HEK293 (cell line): ENCODE results near the gene ADAMTSL5.

Experiments used
- ATF2 ChIP-seq: fragments of 450-650 bp; formaldehyde crosslinking; IDR thresholded peaks from 2 replicates; pipeline ENCODE4 v1.5.1; 2016; ENCODE audit warnings: missing biosample characterization, missing genetic modification characterization, low read depth
- FEZF1 ChIP-seq: fragments of 450-650 bp; formaldehyde crosslinking; IDR thresholded peaks from 2 replicates; pipeline ENCODE4 v1.5.1; 2016; ENCODE audit warnings: missing biosample characterization, missing genetic modification characterization
- GLIS2 ChIP-seq: fragments of 450-650 bp; formaldehyde crosslinking; IDR thresholded peaks from 2 replicates; pipeline ENCODE4 v1.5.1; 2016; ENCODE audit warnings: missing biosample characterization, missing genetic modification characterization
- HOXA7 ChIP-seq: sonication (generic); formaldehyde crosslinking; IDR thresholded peaks from 2 replicates; pipeline ENCODE4 v1.8.1; 2022; ENCODE audit warnings: missing genetic modification reagents, borderline replicate concordance
- IKZF3 ChIP-seq: fragments of 450-650 bp; IDR thresholded peaks from 2 replicates; pipeline ENCODE4 v1.5.0; 2018; ENCODE audit warnings: missing biosample characterization, mild to moderate bottlenecking, missing genetic modification characterization, moderate library complexity
- MYNN ChIP-seq: fragments of 450-650 bp; formaldehyde crosslinking; IDR thresholded peaks from 2 replicates; pipeline ENCODE4 v1.5.1; 2016; ENCODE audit warnings: missing biosample characterization, missing genetic modification characterization, borderline replicate concordance
- REST ChIP-seq: fragments of 450-650 bp; formaldehyde crosslinking; IDR thresholded peaks from 2 replicates; pipeline ENCODE4 v1.5.1; 2016; ENCODE audit warnings: missing biosample characterization, missing genetic modification characterization
- ZBTB1 ChIP-seq: fragments of 450-650 bp; formaldehyde crosslinking; IDR thresholded peaks from 2 replicates; pipeline ENCODE4 v1.5.1; 2016; ENCODE audit warnings: missing biosample characterization, missing genetic modification characterization
- ZEB2 ChIP-seq: fragments of 450-650 bp; formaldehyde crosslinking; IDR thresholded peaks from 2 replicates; pipeline ENCODE4 v1.5.1; 2016; ENCODE audit warnings: missing biosample characterization, missing genetic modification characterization
- ZFP37 ChIP-seq: fragments of 450-650 bp; formaldehyde crosslinking; IDR thresholded peaks from 2 replicates; pipeline ENCODE4 v1.5.1; 2016; ENCODE audit warnings: missing biosample characterization, missing genetic modification characterization
- ZIC2 ChIP-seq: fragments of 450-650 bp; formaldehyde crosslinking; IDR thresholded peaks from 2 replicates; pipeline ENCODE4 v1.5.1; 2016; ENCODE audit warnings: missing biosample characterization, missing genetic modification characterization
- ZNF112 ChIP-seq: fragments of 450-650 bp; formaldehyde crosslinking; IDR thresholded peaks from 2 replicates; pipeline ENCODE4 v1.5.0; 2017; ENCODE audit warnings: missing biosample characterization, missing genetic modification characterization
- ZNF138 ChIP-seq: fragments of 450-650 bp; formaldehyde crosslinking; IDR thresholded peaks from 2 replicates; pipeline ENCODE4 v1.5.1; 2016; ENCODE audit warnings: missing biosample characterization, missing genetic modification characterization, borderline replicate concordance
- ZNF24 ChIP-seq: fragments of 450-650 bp; formaldehyde crosslinking; IDR thresholded peaks from 2 replicates; pipeline ENCODE4 v1.5.1; 2016; ENCODE audit warnings: missing biosample characterization, missing genetic modification characterization
- ZNF48 ChIP-seq: fragments of 450-650 bp; formaldehyde crosslinking; IDR thresholded peaks from 2 replicates; pipeline ENCODE4 v1.5.1; 2016; ENCODE audit warnings: missing biosample characterization, missing genetic modification characterization
- ZNF501 ChIP-seq: fragments of 450-650 bp; formaldehyde crosslinking; IDR thresholded peaks from 2 replicates; pipeline ENCODE4 v1.5.1; 2016; ENCODE audit warnings: missing biosample characterization, missing genetic modification characterization
- ZNF513 ChIP-seq: fragments of 450-650 bp; IDR thresholded peaks from 2 replicates; pipeline ENCODE4 v1.5.1; 2018; ENCODE audit warnings: missing biosample characterization, missing genetic modification characterization
- ZNF544 ChIP-seq: fragments of 450-650 bp; formaldehyde crosslinking; IDR thresholded peaks from 2 replicates; pipeline ENCODE4 v1.5.0; 2017; ENCODE audit warnings: missing biosample characterization, missing genetic modification characterization
- ZNF580 ChIP-seq: fragments of 450-650 bp; formaldehyde crosslinking; IDR thresholded peaks from 2 replicates; pipeline ENCODE4 v1.5.1; 2016; ENCODE audit warnings: missing biosample characterization, missing genetic modification characterization
- ZNF747 ChIP-seq: fragments of 450-650 bp; formaldehyde crosslinking; IDR thresholded peaks from 2 replicates; pipeline ENCODE4 v1.5.1; 2016; ENCODE audit warnings: missing biosample characterization, missing genetic modification characterization
- ZNF776 ChIP-seq: fragments of 450-650 bp; formaldehyde crosslinking; IDR thresholded peaks from 2 replicates; pipeline ENCODE4 v1.5.0; 2017; ENCODE audit warnings: missing biosample characterization, missing genetic modification characterization, borderline replicate concordance
- ZNF791 ChIP-seq: fragments of 450-650 bp; formaldehyde crosslinking; IDR thresholded peaks from 2 replicates; pipeline ENCODE4 v1.5.1; 2016; ENCODE audit warnings: missing biosample characterization, missing genetic modification characterization
- ZNF792 ChIP-seq: fragments of 450-650 bp; formaldehyde crosslinking; IDR thresholded peaks from 2 replicates; pipeline ENCODE4 v1.5.1; 2016; ENCODE audit warnings: missing biosample characterization, missing genetic modification characterization
- ZNF843 ChIP-seq: fragments of 450-650 bp; formaldehyde crosslinking; IDR thresholded peaks from 2 replicates; pipeline ENCODE4 v1.5.1; 2016; ENCODE audit warnings: missing biosample characterization, missing genetic modification characterization
- ZXDB ChIP-seq: fragments of 450-650 bp; formaldehyde crosslinking; IDR thresholded peaks from 2 replicates; pipeline ENCODE4 v1.5.1; 2016; ENCODE audit warnings: missing biosample characterization, missing genetic modification characterization
- TF ChIP-seq, protein P1 (sequence below): fragments of 450-650 bp; formaldehyde crosslinking; IDR thresholded peaks from 2 replicates; pipeline ENCODE4 v1.5.1; 2016; ENCODE audit warnings: missing biosample characterization, missing genetic modification characterization
- TF ChIP-seq, protein P2 (sequence below): fragments of 450-650 bp; formaldehyde crosslinking; conservative IDR thresholded peaks from 2 replicates; pipeline ENCODE4 v1.5.1; 2016; ENCODE audit warnings: low read depth, missing biosample characterization, missing genetic modification characterization
- TF ChIP-seq, protein P3 (sequence below): fragments of 450-650 bp; formaldehyde crosslinking; IDR thresholded peaks from 2 replicates; pipeline ENCODE4 v1.5.1; 2017; ENCODE audit warnings: missing biosample characterization, missing genetic modification characterization

ADAMTSL5 gene

DNA sequence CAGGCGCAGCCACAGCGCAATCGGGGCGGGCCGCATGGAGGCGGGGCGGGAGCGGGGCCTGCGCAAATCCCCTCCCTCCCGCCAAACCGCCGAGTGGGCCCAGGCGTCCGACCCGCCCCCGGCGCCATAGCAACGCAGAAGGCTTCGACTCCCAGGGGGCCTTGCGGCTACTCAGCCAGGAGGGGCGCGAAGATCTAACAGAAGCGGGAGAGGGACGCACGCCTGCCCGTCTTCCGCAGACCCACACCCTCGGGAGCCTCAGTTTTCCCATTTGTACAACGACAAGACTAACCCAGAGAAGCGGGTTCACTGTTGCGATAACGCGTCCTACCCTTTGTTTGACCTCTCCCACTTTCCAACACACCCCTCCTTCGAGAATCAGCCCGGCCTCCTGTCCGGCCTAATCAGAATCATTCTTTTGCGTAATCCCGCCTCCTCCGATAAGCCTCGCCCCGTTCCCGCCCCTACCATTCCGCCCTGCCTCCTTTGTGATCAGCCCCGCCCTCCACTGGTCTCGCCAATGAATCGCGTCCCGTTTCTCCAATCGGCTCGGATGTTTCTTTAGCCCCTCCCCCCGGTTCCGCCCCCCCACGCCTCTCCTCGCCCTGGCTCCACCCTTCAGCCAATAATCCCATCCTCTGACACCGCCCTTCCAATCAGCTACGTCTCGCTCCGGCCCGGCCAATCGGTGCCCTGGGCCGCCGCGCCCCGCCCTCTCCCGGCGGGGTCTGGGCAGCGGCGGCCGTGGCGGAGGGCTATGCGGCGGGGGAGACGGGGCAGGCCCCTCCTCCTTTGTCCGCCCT, 22.3 kb downstream of the ADAMTSL5 start, which contains the start of gene PCSK4 (continued):
- TF ChIP-seq ATF2 (tag by site-specific recombination), result no peak
- TF ChIP-seq ZNF544 (tag by site-specific recombination), result no peak
- no peak for TF ChIP-seq FEZF1
- TF ChIP-seq, protein P1, sequence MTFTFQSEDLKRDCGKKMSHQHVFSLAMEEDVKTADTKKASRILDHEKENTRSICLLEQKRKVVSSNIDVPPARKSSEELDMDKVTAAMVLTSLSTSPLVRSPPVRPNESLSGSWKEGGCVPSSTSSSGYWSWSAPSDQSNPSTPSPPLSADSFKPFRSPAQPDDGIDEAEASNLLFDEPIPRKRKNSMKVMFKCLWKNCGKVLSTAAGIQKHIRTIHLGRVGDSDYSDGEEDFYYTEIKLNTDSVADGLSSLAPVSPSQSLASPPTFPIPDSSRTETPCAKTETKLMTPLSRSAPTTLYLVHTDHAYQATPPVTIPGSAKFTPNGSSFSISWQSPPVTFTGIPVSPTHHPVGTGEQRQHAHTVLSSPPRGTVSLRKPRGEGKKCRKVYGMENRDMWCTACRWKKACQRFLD, result no peak
- TF ChIP-seq ZNF138 (tag by site-specific recombination), result no peak
- no peak; the same call in 1 of the 2 replicates for TF ChIP-seq ZNF501 (tag by site-specific recombination)
- TF ChIP-seq ZBTB1, result no peak
- TF ChIP-seq, protein P2, sequence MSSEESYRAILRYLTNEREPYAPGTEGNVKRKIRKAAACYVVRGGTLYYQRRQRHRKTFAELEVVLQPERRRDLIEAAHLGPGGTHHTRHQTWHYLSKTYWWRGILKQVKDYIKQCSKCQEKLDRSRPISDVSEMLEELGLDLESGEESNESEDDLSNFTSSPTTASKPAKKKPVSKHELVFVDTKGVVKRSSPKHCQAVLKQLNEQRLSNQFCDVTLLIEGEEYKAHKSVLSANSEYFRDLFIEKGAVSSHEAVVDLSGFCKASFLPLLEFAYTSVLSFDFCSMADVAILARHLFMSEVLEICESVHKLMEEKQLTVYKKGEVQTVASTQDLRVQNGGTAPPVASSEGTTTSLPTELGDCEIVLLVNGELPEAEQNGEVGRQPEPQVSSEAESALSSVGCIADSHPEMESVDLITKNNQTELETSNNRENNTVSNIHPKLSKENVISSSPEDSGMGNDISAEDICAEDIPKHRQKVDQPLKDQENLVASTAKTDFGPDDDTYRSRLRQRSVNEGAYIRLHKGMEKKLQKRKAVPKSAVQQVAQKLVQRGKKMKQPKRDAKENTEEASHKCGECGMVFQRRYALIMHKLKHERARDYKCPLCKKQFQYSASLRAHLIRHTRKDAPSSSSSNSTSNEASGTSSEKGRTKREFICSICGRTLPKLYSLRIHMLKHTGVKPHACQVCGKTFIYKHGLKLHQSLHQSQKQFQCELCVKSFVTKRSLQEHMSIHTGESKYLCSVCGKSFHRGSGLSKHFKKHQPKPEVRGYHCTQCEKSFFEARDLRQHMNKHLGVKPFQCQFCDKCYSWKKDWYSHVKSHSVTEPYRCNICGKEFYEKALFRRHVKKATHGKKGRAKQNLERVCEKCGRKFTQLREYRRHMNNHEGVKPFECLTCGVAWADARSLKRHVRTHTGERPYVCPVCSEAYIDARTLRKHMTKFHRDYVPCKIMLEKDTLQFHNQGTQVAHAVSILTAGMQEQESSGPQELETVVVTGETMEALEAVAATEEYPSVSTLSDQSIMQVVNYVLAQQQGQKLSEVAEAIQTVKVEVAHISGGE (tag by site-specific recombination), result no peak
- 0 out of 2 replicates have a peak, but pooled peaks have one; percentile 36 for TF ChIP-seq ZNF843 (tag by site-specific recombination)
- TF ChIP-seq ZFP37 (tag by site-specific recombination), result no peak
- 0 out of 2 replicates have a peak, but pooled peaks have one; percentile 37 for TF ChIP-seq ZNF24 (tag by site-specific recombination)
- no peak for TF ChIP-seq MYNN (tag by site-specific recombination)
- no peak for TF ChIP-seq ZIC2 (tag by site-specific recombination)
- no peak for TF ChIP-seq HOXA7 (CRISPR knock-in tag)
- TF ChIP-seq ZXDB (tag by site-specific recombination), result peak; percentile 55
- no peak for TF ChIP-seq IKZF3 (tag by site-specific recombination)
- TF ChIP-seq ZEB2, result peak; percentile 66; the same call in 1 of the 2 replicates
- no peak for TF ChIP-seq ZNF747 (tag by site-specific recombination)
- no peak for TF ChIP-seq ZNF792 (tag by site-specific recombination)
- TF ChIP-seq ZNF791 (tag by site-specific recombination), result no peak
- TF ChIP-seq, protein P3, sequence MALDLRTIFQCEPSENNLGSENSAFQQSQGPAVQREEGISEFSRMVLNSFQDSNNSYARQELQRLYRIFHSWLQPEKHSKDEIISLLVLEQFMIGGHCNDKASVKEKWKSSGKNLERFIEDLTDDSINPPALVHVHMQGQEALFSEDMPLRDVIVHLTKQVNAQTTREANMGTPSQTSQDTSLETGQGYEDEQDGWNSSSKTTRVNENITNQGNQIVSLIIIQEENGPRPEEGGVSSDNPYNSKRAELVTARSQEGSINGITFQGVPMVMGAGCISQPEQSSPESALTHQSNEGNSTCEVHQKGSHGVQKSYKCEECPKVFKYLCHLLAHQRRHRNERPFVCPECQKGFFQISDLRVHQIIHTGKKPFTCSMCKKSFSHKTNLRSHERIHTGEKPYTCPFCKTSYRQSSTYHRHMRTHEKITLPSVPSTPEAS (tag by site-specific recombination), result no peak
- no peak for TF ChIP-seq REST (tag by site-specific recombination)
- no peak for TF ChIP-seq ZNF48 (tag by site-specific recombination)
- TF ChIP-seq ZNF112 (tag by site-specific recombination), result no peak
- no peak for TF ChIP-seq ZNF513 (tag by site-specific recombination)
- TF ChIP-seq ZNF776, result no peak
- TF ChIP-seq ZNF580 (tag by site-specific recombination), result peak; percentile 44; the same call in 1 of the 2 replicates
- TF ChIP-seq GLIS2 (tag by site-specific recombination), result peak; percentile 48; the same call in 1 of the 2 replicates
